ENCODE data around the gene FGFR4. TPM values are rescaled to one million over a fixed set of nuclear protein-coding genes. Genes with fewer than 3 reads are reported as not detected.

The FGFR4 gene
- polyA plus RNA-seq, 1 donor (not counting 4 experiments of a cell fraction or from before 2014, with no cell fraction given): 0.62 TPM

GRCh38 chr5:177124486-177124991 lies 37.8 kb downstream of the FGFR4 start:
- TF ChIP-seq, protein P1, sequence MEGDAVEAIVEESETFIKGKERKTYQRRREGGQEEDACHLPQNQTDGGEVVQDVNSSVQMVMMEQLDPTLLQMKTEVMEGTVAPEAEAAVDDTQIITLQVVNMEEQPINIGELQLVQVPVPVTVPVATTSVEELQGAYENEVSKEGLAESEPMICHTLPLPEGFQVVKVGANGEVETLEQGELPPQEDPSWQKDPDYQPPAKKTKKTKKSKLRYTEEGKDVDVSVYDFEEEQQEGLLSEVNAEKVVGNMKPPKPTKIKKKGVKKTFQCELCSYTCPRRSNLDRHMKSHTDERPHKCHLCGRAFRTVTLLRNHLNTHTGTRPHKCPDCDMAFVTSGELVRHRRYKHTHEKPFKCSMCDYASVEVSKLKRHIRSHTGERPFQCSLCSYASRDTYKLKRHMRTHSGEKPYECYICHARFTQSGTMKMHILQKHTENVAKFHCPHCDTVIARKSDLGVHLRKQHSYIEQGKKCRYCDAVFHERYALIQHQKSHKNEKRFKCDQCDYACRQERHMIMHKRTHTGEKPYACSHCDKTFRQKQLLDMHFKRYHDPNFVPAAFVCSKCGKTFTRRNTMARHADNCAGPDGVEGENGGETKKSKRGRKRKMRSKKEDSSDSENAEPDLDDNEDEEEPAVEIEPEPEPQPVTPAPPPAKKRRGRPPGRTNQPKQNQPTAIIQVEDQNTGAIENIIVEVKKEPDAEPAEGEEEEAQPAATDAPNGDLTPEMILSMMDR (optimal IDR thresholded peaks at IDR 0.05 in 1 of 3, IDR thresholded peaks at IDR 0.05 in 1 of 3, conservative IDR thresholded peaks at IDR 0.05 in 1 of 3; ENCODE audit: extremely low read depth in 1 of 3, insufficient read depth in 2 of 3, low read length in 3 of 3): no peak
- no peak for TF ChIP-seq EZH2 (IDR thresholded peaks at IDR 0.05; ENCODE audit: low read length)
- no peaks in the 10 kb centered on the region for H3K36me3 ChIP-seq (ENCODE audit: control insufficient read depth in 2 of 2, extremely low read depth in 1 of 2, insufficient read depth in 2 of 2, low read length in 2 of 2)
- no peak overlapping the region for H3K4me3 ChIP-seq (ENCODE audit: control insufficient read depth in 2 of 3, extremely low read depth in 1 of 3, insufficient read depth in 2 of 3, low read depth in 1 of 3, low read length in 3 of 3)
- H3K27ac ChIP-seq (ENCODE audit: control insufficient read depth, insufficient read depth, low read length): no peak overlapping the region
- H3K4me1 ChIP-seq (ENCODE audit: control insufficient read depth, extremely low read depth, insufficient read depth, low read length): no peaks in the 10 kb centered on the region
- no peaks in the 10 kb centered on the region for H4K20me1 ChIP-seq (ENCODE audit: control insufficient read depth, extremely low read depth, insufficient read depth, low read length)
- H3K4me2 ChIP-seq (ENCODE audit: control insufficient read depth, extremely low read depth, insufficient read depth, low read depth, low read length): no peak overlapping the region
- no peaks in the 10 kb centered on the region for H3K27me3 ChIP-seq (ENCODE audit: control insufficient read depth, extremely low read depth, insufficient read depth, low read length)
- H3K9me3 ChIP-seq (ENCODE audit: control insufficient read depth, low read depth, low read length): no peaks in the 10 kb centered on the region
- H2AFZ ChIP-seq (ENCODE audit: control insufficient read depth, low read length): no peak overlapping the region
- DNase-seq (ENCODE audit: low read depth, low spot score): no peak
- H3K9ac ChIP-seq (ENCODE audit: control insufficient read depth, extremely low read depth, insufficient read depth, low read length): no peak overlapping the region
- dilution Hi-C loops (cut with MboI; ENCODE audit: extremely low pct_ligation_motif_present, low sequenced_read_pairs): no loop called here
- no peaks in the 10 kb centered on the region for H3K79me2 ChIP-seq (ENCODE audit: control insufficient read depth, insufficient read depth, low read length)
- H3K9me1 ChIP-seq (ENCODE audit: control insufficient read depth, extremely low read depth, insufficient read depth, low read length): no peaks in the 10 kb centered on the region
- no peak for FAIRE-seq

- H4K20me1 ChIP-seq (ENCODE audit: control insufficient read depth, extremely low read depth, insufficient read depth, low read length): no peaks in the 10 kb centered on the region
- H3K9ac ChIP-seq (ENCODE audit: control insufficient read depth, extremely low read depth, insufficient read depth, low read length): no peak overlapping the region
- no peak overlapping the region for H3K4me3 ChIP-seq (ENCODE audit: control insufficient read depth in 2 of 3, extremely low read depth in 1 of 3, insufficient read depth in 2 of 3, low read depth in 1 of 3, low read length in 3 of 3)
- no peak overlapping the region for H3K4me2 ChIP-seq (ENCODE audit: control insufficient read depth, extremely low read depth, insufficient read depth, low read depth, low read length)
- H2AFZ ChIP-seq (ENCODE audit: control insufficient read depth, low read length): no peak overlapping the region
- H3K79me2 ChIP-seq (ENCODE audit: control insufficient read depth, insufficient read depth, low read length): no peaks in the 10 kb centered on the region
- no peaks in the 10 kb centered on the region for H3K9me3 ChIP-seq (ENCODE audit: control insufficient read depth, low read depth, low read length)
- dilution Hi-C loops (cut with MboI; ENCODE audit: extremely low pct_ligation_motif_present, low sequenced_read_pairs): no loop called here
- H3K4me1 ChIP-seq (ENCODE audit: control insufficient read depth, extremely low read depth, insufficient read depth, low read length): peaks cover 6% of the 10 kb centered on the region
- H3K27ac ChIP-seq (ENCODE audit: control insufficient read depth, insufficient read depth, low read length): no peak overlapping the region
- DNase-seq (ENCODE audit: low read depth, low spot score): no peak
- TF ChIP-seq, protein P1 (optimal IDR thresholded peaks at IDR 0.05 in 1 of 3, IDR thresholded peaks at IDR 0.05 in 1 of 3, conservative IDR thresholded peaks at IDR 0.05 in 1 of 3; ENCODE audit: extremely low read depth in 1 of 3, insufficient read depth in 2 of 3, low read length in 3 of 3): no peak
- no peak for TF ChIP-seq EZH2 (IDR thresholded peaks at IDR 0.05; ENCODE audit: low read length)
- H3K9me1 ChIP-seq (ENCODE audit: control insufficient read depth, extremely low read depth, insufficient read depth, low read length): no peaks in the 10 kb centered on the region
- H3K27me3 ChIP-seq (ENCODE audit: control insufficient read depth, extremely low read depth, insufficient read depth, low read length): no peaks in the 10 kb centered on the region
- no peak for FAIRE-seq
- H3K36me3 ChIP-seq (ENCODE audit: control insufficient read depth in 2 of 2, extremely low read depth in 1 of 2, insufficient read depth in 2 of 2, low read length in 2 of 2): no peaks in the 10 kb centered on the region
Measured at GRCh38 chr5:177126771-177127170, 40.1 kb downstream of the FGFR4 start.
